ENCODE results near the gene SPAG5.

The SPAG5 gene

DNA sequence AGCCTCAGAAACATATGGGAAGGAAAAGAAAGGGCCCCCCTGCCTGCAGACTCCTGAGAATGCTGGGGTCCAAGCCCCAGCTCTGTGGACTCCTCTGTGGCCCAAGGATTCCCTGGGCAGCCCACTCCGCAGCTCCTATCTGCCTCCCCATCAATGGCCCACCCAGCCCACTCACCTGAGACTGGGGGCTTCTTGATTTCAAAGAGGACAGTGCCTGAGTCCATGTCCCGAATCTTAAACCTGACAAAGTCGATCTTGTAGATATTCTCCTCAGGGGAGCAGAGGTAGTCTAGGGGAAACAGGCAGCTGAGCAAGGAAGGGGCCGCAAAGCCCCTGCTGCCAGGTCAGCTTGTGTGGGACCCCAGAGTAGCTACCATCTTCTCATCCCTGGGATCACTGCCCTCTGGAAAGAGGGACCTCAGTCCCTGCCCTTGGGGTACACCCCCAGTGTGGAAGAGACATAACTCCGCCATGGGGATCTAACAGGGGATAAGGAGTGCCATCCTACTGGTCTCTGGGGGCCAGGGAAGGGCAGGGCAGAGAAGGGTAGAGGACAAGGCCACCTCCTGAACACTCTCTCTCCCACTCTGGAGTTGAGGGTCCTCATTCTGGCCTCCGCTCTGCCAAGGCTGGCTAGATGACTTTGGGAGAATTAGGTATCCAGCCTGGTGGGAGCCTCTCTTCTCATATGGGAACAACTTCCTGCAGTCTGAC lies 50.3 kb downstream of the SPAG5 start:
- H3K4me2 ChIP-seq (ENCODE audit: low read depth, low read length, poor library complexity, severe bottlenecking), result peak overlapping the region; percentile 94

DNA sequence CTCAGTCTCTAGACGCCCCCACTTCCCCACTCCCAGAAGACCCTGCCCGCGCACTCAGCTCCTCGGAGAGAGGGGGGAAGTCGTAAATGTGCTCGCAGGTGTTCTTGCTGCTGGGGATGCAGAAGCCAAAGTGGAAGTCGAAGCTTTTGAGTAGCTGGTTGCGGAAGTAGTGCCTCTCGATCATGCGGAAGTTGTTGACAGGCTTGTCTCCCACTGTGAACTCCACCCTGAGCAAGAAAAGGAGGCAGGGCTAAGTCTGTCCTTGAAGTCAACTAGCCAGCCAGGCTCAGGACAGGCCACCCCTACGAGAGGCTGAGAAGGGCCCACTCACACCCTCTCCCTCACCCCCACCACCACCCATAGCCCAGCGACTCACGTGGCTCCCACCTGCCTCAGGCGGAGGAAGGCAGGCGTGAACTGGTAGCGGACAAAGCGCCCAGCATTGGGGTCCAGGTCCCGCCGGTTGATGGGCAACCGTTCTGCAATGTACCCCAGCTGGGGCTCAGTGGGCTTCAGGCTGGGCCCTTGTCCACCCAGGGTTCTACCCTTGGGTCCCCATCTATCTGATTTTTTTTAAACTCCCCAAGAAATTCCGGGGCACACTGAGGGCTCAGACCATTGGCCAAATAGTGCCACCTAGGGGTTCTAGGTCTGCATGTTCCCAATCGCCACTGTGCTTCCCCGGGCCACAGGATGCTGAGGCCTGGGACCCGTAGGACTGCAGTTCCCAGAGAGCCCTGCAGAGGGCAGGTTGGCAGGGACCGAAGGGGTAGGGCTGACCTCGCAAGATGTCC lies 51.0 kb downstream of the SPAG5 start:
- no peaks in the 10 kb centered on the region for H3K9me3 ChIP-seq (ENCODE audit: insufficient read depth, low read depth, low read length)
- TF ChIP-seq, protein P1, sequence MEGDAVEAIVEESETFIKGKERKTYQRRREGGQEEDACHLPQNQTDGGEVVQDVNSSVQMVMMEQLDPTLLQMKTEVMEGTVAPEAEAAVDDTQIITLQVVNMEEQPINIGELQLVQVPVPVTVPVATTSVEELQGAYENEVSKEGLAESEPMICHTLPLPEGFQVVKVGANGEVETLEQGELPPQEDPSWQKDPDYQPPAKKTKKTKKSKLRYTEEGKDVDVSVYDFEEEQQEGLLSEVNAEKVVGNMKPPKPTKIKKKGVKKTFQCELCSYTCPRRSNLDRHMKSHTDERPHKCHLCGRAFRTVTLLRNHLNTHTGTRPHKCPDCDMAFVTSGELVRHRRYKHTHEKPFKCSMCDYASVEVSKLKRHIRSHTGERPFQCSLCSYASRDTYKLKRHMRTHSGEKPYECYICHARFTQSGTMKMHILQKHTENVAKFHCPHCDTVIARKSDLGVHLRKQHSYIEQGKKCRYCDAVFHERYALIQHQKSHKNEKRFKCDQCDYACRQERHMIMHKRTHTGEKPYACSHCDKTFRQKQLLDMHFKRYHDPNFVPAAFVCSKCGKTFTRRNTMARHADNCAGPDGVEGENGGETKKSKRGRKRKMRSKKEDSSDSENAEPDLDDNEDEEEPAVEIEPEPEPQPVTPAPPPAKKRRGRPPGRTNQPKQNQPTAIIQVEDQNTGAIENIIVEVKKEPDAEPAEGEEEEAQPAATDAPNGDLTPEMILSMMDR (conservative IDR thresholded peaks at IDR 0.05; ENCODE audit: low read length), result peak; percentile 98
- no peak for TF ChIP-seq EZH2phosphoT487 (IDR thresholded peaks at IDR 0.05; ENCODE audit: borderline replicate concordance)
- H3K9me2 ChIP-seq (replicated peaks; ENCODE audit: low read depth, low read length), result no peaks in the 10 kb centered on the region
- H3K4me3 ChIP-seq (ENCODE audit: low read length, poor library complexity, severe bottlenecking), result no peak overlapping the region
- no peaks in the 10 kb centered on the region for H3K27me3 ChIP-seq (ENCODE audit: insufficient read depth, low read length, poor library complexity, severe bottlenecking)
- peak overlapping the region; percentile 25 for H3K4me2 ChIP-seq (ENCODE audit: low read depth, low read length, poor library complexity, severe bottlenecking)
- H3F3A ChIP-seq (ENCODE audit: low read depth), result no peaks in the 10 kb centered on the region
- peaks cover 11% of the 10 kb centered on the region for H4K20me1 ChIP-seq (ENCODE audit: insufficient read depth, low read length, poor library complexity, severe bottlenecking)
- H3K4me1 ChIP-seq (ENCODE audit: insufficient read depth, low read length, poor library complexity, severe bottlenecking), result peaks cover 39% of the 10 kb centered on the region
- H3K36me3 ChIP-seq (ENCODE audit: insufficient read depth, low read length), result no peaks in the 10 kb centered on the region; the same call in 1 of the 2 replicates
- peaks cover 15% of the 10 kb centered on the region for H3K79me2 ChIP-seq (ENCODE audit: insufficient read depth, low read length)
- no peak overlapping the region for H3K9ac ChIP-seq (ENCODE audit: low read depth, low read length, poor library complexity, severe bottlenecking)
- no peak overlapping the region for H2AFZ ChIP-seq (ENCODE audit: low read length)

More for the DNA sequence above, 50.3 kb downstream of the SPAG5 start:
- Histone ChIP-seq H3K79me2 (ENCODE audit: insufficient read depth, low read length) (peaks cover 15% of the 10 kb centered on the region), H3K9me2 (replicated peaks; ENCODE audit: low read depth, low read length) (no peaks in the 10 kb centered on the region), H3K36me3 (ENCODE audit: insufficient read depth, low read length) (peaks cover 5% of the 10 kb centered on the region; the same call in 1 of the 2 replicates), H3K9ac (ENCODE audit: low read depth, low read length, poor library complexity, severe bottlenecking) (peak overlapping the region; percentile 75), H3K4me3 (ENCODE audit: low read length, poor library complexity, severe bottlenecking) (peak overlapping the region; percentile 85), H3K4me1 (ENCODE audit: insufficient read depth, low read length, poor library complexity, severe bottlenecking) (peaks cover 42% of the 10 kb centered on the region), H3K27me3 (ENCODE audit: insufficient read depth, low read length, poor library complexity, severe bottlenecking) (no peaks in the 10 kb centered on the region), H3F3A (ENCODE audit: low read depth) (no peaks in the 10 kb centered on the region), H3K9me3 (ENCODE audit: insufficient read depth, low read depth, low read length) (no peaks in the 10 kb centered on the region), H4K20me1 (ENCODE audit: insufficient read depth, low read length, poor library complexity, severe bottlenecking) (peaks cover 11% of the 10 kb centered on the region), H2AFZ (ENCODE audit: low read length) (no peak overlapping the region)
- TF ChIP-seq, protein P1 (conservative IDR thresholded peaks at IDR 0.05; ENCODE audit: low read length), result no peak; the same call in none of the 2 replicates
- no peak for TF ChIP-seq EZH2phosphoT487 (IDR thresholded peaks at IDR 0.05; ENCODE audit: borderline replicate concordance)

DNA sequence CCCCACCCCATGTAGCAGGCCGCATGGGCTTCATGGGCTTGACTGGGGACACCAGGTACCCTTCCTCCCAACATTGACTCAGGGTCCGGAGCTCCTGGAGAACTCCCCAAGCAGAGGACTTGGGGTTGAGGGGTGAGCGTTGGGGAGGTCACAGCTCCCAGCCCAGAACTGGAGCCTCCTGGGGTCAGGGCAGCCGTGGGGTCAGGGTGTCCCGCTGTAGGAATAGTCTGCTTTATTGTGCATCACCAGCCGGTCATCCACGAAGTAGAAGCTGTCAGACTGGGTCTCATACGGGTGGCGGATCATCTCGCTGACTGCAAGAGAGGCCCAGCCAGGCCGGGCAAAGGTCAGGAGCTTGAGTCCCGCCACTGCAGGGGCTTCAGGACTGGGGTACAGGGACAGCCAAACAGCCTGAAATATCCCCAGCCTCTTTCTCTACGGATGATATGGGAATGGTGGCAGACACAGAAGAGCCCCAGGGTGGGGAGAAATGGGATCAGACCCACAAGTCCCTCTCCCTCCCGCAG lies 51.7 kb downstream of the SPAG5 start:
- Histone ChIP-seq H3K9me3 (ENCODE audit: insufficient read depth, low read depth, low read length) (no peaks in the 10 kb centered on the region), H4K20me1 (ENCODE audit: insufficient read depth, low read length, poor library complexity, severe bottlenecking) (peaks cover 11% of the 10 kb centered on the region), H3K36me3 (ENCODE audit: insufficient read depth, low read length) (no peaks in the 10 kb centered on the region; the same call in 1 of the 2 replicates), H3K4me2 (ENCODE audit: low read depth, low read length, poor library complexity, severe bottlenecking) (no peak overlapping the region), H3K9ac (ENCODE audit: low read depth, low read length, poor library complexity, severe bottlenecking) (no peak overlapping the region), H3K4me3 (ENCODE audit: low read length, poor library complexity, severe bottlenecking) (no peak overlapping the region), H3K9me2 (replicated peaks; ENCODE audit: low read depth, low read length) (no peaks in the 10 kb centered on the region), H3F3A (ENCODE audit: low read depth) (no peaks in the 10 kb centered on the region), H2AFZ (ENCODE audit: low read length) (no peak overlapping the region), H3K27me3 (ENCODE audit: insufficient read depth, low read length, poor library complexity, severe bottlenecking) (no peaks in the 10 kb centered on the region), H3K79me2 (ENCODE audit: insufficient read depth, low read length) (peaks cover 15% of the 10 kb centered on the region), H3K4me1 (ENCODE audit: insufficient read depth, low read length, poor library complexity, severe bottlenecking) (peaks cover 37% of the 10 kb centered on the region)
- TF ChIP-seq EZH2phosphoT487 (IDR thresholded peaks at IDR 0.05; ENCODE audit: borderline replicate concordance), result no peak
- TF ChIP-seq, protein P1 (conservative IDR thresholded peaks at IDR 0.05; ENCODE audit: low read length), result no peak
